Lower lobe of right lung (tissue), 2 donors: ENCODE measurements around the gene PPP1R1B. TPM values are rescaled to one million over a fixed set of nuclear protein-coding genes. Genes with fewer than 3 reads are reported as not detected.

Source experiments
- ATAC-seq, 2 donors: fragments of 200-7000 bp; cut with Tn5 transposase; one replicate each; pipeline ENCODE4 v1.9.1; 2020 to 2022; ENCODE audit warnings: mild to moderate bottlenecking in 2 of 2, moderate library complexity in 2 of 2
- DNase-seq: peaks from one replicate; pipeline ENCODE4 v3.0.0-alpha.2; 2020
- H3K27ac ChIP-seq: fragments of 200-600 bp; one replicate; pipeline ENCODE4 v1.8.0; 2022
- H3K27me3 ChIP-seq: fragments of 200-600 bp; one replicate; pipeline ENCODE4 v1.8.0; 2022; ENCODE audit warnings: low read depth
- H3K36me3 ChIP-seq: fragments of 200-600 bp; one replicate; pipeline ENCODE4 v1.8.0; 2022; ENCODE audit warnings: mild to moderate bottlenecking
- H3K4me1 ChIP-seq: fragments of 200-600 bp; one replicate; pipeline ENCODE4 v1.8.0; 2022
- H3K4me3 ChIP-seq: fragments of 200-600 bp; one replicate; pipeline ENCODE4 v1.8.0; 2022; ENCODE audit warnings: mild to moderate bottlenecking
- H3K9me3 ChIP-seq: fragments of 200-600 bp; one replicate; pipeline ENCODE4 v1.8.0; 2022
- intact Hi-C: fragments of 100-400 bp; cut with DNase I; formaldehyde crosslinking; loops from one replicate; pipeline ENCODE4 v1.11.0; 2022
- total RNA-seq: library from RNA; stranded (reverse); fragmentation: NEBNext Ultra II Directional; extraction: Animal tissue kit (Norgen Biotek cat#: 25700); gene quantifications from one replicate; pipeline ENCODE4 v1.2.1, GENCODE V29; 2021
- TF ChIP-seq, protein P1 (sequence below): fragments of 200-600 bp; IDR thresholded peaks from one replicate; pipeline ENCODE4 v1.8.0; 2022; ENCODE audit warnings: antibody characterized with exemption, mild to moderate bottlenecking
- donor health status: DM: no; HTN: yes; CAD: no; lungs with severe emphysema.

Gene PPP1R1B
- total RNA-seq, 1 donor from 2014 or later = 23.9 TPM

DNA sequence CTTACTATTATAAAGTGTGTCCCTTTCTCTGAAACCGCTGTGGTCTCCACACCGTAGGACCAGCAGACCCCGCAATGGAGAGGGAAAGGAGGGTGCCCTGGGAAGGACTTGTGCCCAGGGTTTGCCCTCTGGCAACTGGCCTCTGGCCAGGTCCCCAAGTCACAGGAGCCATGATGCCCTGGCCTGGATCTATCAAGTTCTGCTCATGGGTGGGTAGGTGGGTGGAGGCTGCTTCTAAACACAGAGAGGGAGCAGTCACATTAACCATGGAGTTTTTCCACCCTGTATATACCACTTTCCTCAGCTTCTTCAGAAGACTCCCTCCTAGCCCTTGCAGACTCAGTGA lies 9.7 kb upstream of the PPP1R1B start:
- intact Hi-C loops = no loop called here
- DNase-seq (no peak), ATAC-seq (no peak)
- Histone ChIP-seq H3K27me3 (peaks cover 3% of the 10 kb centered on the region), H3K4me1 (peaks cover 14% of the 10 kb centered on the region), H3K9me3 (no peaks in the 10 kb centered on the region), H3K4me3 (peak overlapping the region; percentile 54), H3K27ac (no peak overlapping the region), H3K36me3 (no peaks in the 10 kb centered on the region)
- TF ChIP-seq, protein P1, sequence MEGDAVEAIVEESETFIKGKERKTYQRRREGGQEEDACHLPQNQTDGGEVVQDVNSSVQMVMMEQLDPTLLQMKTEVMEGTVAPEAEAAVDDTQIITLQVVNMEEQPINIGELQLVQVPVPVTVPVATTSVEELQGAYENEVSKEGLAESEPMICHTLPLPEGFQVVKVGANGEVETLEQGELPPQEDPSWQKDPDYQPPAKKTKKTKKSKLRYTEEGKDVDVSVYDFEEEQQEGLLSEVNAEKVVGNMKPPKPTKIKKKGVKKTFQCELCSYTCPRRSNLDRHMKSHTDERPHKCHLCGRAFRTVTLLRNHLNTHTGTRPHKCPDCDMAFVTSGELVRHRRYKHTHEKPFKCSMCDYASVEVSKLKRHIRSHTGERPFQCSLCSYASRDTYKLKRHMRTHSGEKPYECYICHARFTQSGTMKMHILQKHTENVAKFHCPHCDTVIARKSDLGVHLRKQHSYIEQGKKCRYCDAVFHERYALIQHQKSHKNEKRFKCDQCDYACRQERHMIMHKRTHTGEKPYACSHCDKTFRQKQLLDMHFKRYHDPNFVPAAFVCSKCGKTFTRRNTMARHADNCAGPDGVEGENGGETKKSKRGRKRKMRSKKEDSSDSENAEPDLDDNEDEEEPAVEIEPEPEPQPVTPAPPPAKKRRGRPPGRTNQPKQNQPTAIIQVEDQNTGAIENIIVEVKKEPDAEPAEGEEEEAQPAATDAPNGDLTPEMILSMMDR = no peak

DNA sequence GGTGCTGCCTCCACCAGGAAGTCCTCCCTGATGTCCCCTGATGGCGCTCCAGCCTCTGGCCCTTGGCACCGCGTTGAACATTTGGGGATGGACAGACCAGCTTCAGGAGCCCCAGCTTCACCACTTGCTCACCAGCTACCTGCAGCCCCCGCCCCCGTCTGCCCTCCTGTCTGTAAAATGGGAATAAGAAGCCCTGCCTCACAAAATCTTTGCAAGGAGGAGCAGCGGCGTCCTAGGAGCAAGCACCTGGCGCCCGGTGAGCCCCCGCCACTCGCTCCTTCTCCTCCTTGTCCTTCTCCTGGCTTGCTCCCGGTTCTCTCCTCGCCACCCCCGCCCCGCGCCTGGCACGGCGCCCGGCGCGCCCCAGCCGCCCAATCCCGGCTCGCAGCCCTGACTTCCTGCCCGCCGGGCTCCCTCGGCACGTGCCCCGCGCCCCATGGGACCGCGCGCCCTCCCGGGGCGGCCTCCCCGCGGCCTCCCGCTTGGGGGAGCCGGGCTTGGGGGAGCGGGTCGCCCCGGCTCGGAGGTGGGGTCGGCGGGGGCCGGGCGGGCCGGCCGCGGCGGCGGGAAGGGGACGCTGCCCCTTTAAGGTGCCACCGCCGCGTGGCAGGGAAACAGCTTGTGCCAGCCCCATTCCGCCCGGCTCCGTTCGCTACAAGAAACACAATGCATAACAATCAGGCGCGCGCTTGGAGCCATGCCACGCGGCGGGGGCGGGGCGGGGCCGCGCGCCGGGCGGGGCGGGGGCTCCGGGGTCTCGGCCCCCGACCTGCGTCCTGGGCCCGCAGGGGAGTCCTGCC lies 9.1 kb upstream of the PPP1R1B start:
- peak overlapping the region; percentile 54 for H3K4me3 ChIP-seq
- H3K27me3 ChIP-seq = peaks cover 2% of the 10 kb centered on the region
- DNase-seq = peak; percentile 80

DNA sequence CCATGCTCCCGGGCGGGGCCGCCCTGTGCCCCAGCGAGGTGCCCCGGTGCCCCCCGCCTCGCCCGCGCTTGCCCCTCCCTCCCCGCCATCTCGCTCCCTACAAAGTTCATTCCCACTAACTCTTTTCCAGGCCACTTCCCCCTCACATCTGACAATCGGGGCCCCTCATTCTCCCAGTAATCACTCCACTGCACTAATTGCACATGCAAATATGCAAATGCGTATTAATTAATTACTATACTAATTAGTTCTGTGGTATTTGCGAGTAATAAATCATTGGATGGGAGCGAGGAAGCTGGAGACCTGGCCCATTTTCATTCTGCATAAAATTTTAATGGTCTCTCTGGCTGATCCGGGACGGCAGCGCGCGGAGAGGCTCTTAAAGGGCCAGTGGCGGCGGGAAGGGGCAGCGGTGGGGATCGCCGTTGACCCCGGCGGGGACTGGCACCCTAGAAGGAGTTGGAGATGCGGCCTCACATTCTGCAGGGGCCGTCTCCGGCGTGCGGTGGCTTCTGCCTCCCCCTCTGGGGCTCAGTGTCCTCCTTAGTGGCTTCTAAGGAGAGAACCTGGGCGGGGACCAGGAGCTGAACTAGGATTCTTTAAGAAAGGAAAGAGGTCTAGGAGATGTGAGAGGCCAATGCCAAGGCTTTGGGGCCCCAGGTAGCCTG lies 8.4 kb upstream of the PPP1R1B start:
- no peaks in the 10 kb centered on the region for H3K36me3 ChIP-seq
- H3K4me3 ChIP-seq = peak overlapping the region; percentile 54
- TF ChIP-seq, protein P1 = no peak
- H3K27me3 ChIP-seq = no peaks in the 10 kb centered on the region
- intact Hi-C loops = no loop called here
- ATAC-seq (peak in 1 of 2 donors; percentile 18), DNase-seq (no peak)
- no peaks in the 10 kb centered on the region for H3K9me3 ChIP-seq
- H3K27ac ChIP-seq = peak overlapping the region; percentile 37
- peaks cover 24% of the 10 kb centered on the region for H3K4me1 ChIP-seq

More for the DNA sequence above, 9.1 kb upstream of the PPP1R1B start:
- Histone ChIP-seq H3K9me3 (no peaks in the 10 kb centered on the region), H3K27ac (peak overlapping the region; percentile 37), H3K36me3 (no peaks in the 10 kb centered on the region), H3K4me1 (peaks cover 18% of the 10 kb centered on the region)
- intact Hi-C loops = no loop called here
- TF ChIP-seq, protein P1 = no peak
- peak; percentile 55 to 67 for ATAC-seq

DNA sequence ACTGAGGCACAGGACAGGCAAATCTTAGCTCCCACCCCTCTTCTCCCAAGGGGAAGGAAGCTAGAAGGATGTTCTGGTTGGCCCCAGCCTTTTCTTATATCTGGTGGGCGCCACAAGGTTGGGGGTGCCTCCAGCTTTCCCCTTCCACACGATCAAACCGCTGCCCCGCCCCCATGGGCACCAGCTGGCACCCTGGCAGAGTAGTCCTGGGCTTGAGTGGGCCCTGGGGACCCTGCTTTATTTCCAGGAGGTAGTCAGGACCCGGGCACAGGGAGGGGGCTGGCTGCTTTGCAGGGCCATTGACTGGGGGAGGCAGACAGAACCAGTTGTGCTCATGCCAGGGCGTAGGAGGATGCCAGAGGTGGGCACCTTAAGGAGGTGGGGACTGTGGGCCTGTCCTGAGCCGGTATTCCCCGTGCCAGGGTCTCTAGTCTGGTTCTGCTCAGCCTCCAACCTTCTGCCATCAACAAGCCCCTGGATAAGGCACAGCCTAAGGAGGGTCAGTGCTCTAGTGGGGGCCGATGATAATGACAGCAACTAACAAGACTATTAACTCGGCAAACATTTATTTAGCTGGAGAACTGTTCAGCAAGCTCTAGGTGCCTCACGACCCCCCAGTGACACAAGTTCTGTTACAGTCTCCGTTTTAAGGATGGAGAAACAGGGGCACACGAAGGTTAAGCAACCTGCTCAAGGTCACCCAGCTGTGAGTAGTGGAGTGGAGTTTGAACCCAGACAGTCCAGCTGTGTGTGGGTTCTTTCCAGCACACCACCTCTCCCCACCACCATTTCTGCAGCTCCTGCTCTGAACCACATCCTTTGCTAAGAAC lies 7.6 kb upstream of the PPP1R1B start:
- ATAC-seq (no peak), DNase-seq (no peak)
- peak overlapping the region; percentile 54 for H3K4me3 ChIP-seq
- intact Hi-C loops = no loop called here
- peaks cover 24% of the 10 kb centered on the region for H3K4me1 ChIP-seq
- H3K9me3 ChIP-seq = no peaks in the 10 kb centered on the region
- TF ChIP-seq, protein P1 = no peak
- no peaks in the 10 kb centered on the region for H3K36me3 ChIP-seq
- no peaks in the 10 kb centered on the region for H3K27me3 ChIP-seq
- H3K27ac ChIP-seq = no peak overlapping the region

DNA sequence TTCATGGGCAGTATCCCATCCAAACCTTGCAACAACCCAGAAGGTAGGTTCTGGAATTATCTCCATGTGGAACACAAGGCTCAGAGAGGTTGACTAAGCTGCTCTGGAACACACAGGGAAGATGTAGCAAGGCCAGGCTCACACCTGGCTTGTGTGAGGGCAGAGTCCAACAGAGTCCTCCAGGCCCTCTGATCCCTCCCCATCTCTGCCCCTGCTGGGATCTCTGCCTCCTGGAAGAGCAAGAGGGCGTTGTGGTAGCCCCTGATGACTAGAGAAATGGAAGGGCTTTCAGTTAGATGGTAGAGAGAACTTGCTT lies 7.0 kb upstream of the PPP1R1B start:
- peaks cover 24% of the 10 kb centered on the region for H3K4me1 ChIP-seq
- no peaks in the 10 kb centered on the region for H3K9me3 ChIP-seq
- TF ChIP-seq, protein P1 = no peak
- ATAC-seq (no peak), DNase-seq (no peak)
- intact Hi-C loops = no loop called here
- H3K4me3 ChIP-seq = no peak overlapping the region
- H3K27me3 ChIP-seq = no peaks in the 10 kb centered on the region
- H3K27ac ChIP-seq = no peak overlapping the region
- no peaks in the 10 kb centered on the region for H3K36me3 ChIP-seq
